Spleen (tissue), 11 donors: ENCODE results near the gene RAB3B. TPM values are rescaled to one million over a fixed set of nuclear protein-coding genes. Genes with fewer than 3 reads are reported as not detected.

Source experiments
- DNase-seq: peaks from one replicate; pipeline ENCODE4 v3.0.0-alpha.2; 2020
- H3K27ac ChIP-seq, 8 donors: fragments of 200-600 bp; sonication (generic) in 7 of 8; 1 replicate in 4 of 8; 2 replicates in 4 of 8; pipeline versions ENCODE4 v1.5.0 to v1.8.0; 2016 to 2021; ENCODE audit warnings: inconsistent platforms in 4 of 8, mild to moderate bottlenecking in 4 of 8, moderate library complexity in 1 of 8
- H3K27me3 ChIP-seq, 7 donors: fragments of 200-600 bp; sonication (generic) in 6 of 7; replicated peaks in 1 of 7; 1 replicate in 4 of 7; 2 replicates in 3 of 7; pipeline versions ENCODE4 v1.5.0 to v1.8.0; 2016 to 2021; ENCODE audit warnings: inconsistent platforms in 3 of 7, mild to moderate bottlenecking in 1 of 7
- H3K36me3 ChIP-seq, 6 donors: fragments of 200-600 bp; sonication (generic) in 5 of 6; 1 replicate in 4 of 6; 2 replicates in 2 of 6; pipeline versions ENCODE4 v1.5.0 to v1.8.0; 2016 to 2021; ENCODE audit warnings: inconsistent platforms in 2 of 6
- H3K4me1 ChIP-seq, 6 donors: fragments of 200-600 bp; sonication (generic) in 5 of 6; 1 replicate in 3 of 6; 2 replicates in 3 of 6; pipeline versions ENCODE4 v1.5.0 to v1.8.0; 2016 to 2021; ENCODE audit warnings: inconsistent platforms in 3 of 6
- H3K4me3 ChIP-seq, 8 donors: fragments of 200-600 bp; sonication (generic) in 7 of 8; 1 replicate in 4 of 8; 2 replicates in 4 of 8; pipeline versions ENCODE4 v1.5.0 to v1.8.0; 2016 to 2021; ENCODE audit warnings: inconsistent platforms in 4 of 8, mild to moderate bottlenecking in 4 of 8, moderate library complexity in 2 of 8
- H3K9me3 ChIP-seq, 8 donors: fragments of 200-600 bp; sonication (generic) in 7 of 8; 1 replicate in 4 of 8; 2 replicates in 4 of 8; pipeline versions ENCODE4 v1.5.0 to v1.8.0; 2016 to 2021; ENCODE audit warnings: inconsistent platforms in 4 of 8
- POLR2A ChIP-seq, 3 donors: fragments of 450-650 bp; IDR thresholded peaks; one replicate each; pipeline ENCODE4 v1.5.1; 2017; ENCODE audit warnings: antibody characterized with exemption in 3 of 3, mild to moderate bottlenecking in 1 of 3
- POLR2AphosphoS5 ChIP-seq, 3 donors: sonication (generic); formaldehyde crosslinking; IDR thresholded peaks; one replicate each; pipeline ENCODE4 v1.5.1; 2017; ENCODE audit warnings: antibody characterized with exemption in 3 of 3
- WGBS, 5 donors: extraction: QIAGEN DNeasy Blood & Tissue Kit in 3 of 5; methylation state at CpG; one replicate each; pipeline versions ENCODE4 v1.1.5 to v1.1.7; 2013 to 2018; 5-methylcytosine and 5-hydroxymethylcytosine counted together
- intact Hi-C: fragments of 100-400 bp; cut with DNase I; formaldehyde crosslinking; loops from one replicate; pipeline ENCODE4 v1.15.0; 2023; ENCODE audit warnings: low total_unique reads
- polyA plus RNA-seq, 3 donors: library from polyadenylated mRNA; stranded (reverse); fragments of 200-250 nt; gene quantifications; one replicate each; pipeline ENCODE4 v1.2.1, GENCODE V29; 2013
- small RNA-seq, 4 donors: library from RNA; depleted of rRNA; stranded (forward); fragments of <200 nt; gene quantifications; one replicate each; pipeline ENCODE3, GENCODE V24; 2016
- total RNA-seq, 7 donors: library from RNA; depleted of rRNA in 3 of 7; stranded (reverse); fragments of >200 nt in 3 of 7; fragmentation: NEBNext Ultra II Directional in 4 of 7; extraction: Animal tissue kit (Norgen Biotek cat#: 25700) in 4 of 7; gene quantifications; one replicate each; pipeline versions ENCODE4 v1.1.0 to v1.2.1, GENCODE V29; 2016 to 2021
- TF ChIP-seq, protein P1 (sequence below), 11 experiments: fragments of 200-600 bp in 7 of 11; fragments of 450-650 bp in 4 of 11; sonication (generic) in 4 of 11; IDR thresholded peaks in 8 of 11; conservative IDR thresholded peaks in 3 of 11; 1 replicate in 7 of 11; 2 replicates in 4 of 11; pipeline versions ENCODE4 v1.4.0 to v1.8.0; 2016 to 2021; ENCODE audit warnings: antibody characterized with exemption in 11 of 11, inconsistent platforms in 4 of 11, mild to moderate bottlenecking in 1 of 11
- donor health status: healthy with polysubstance abuse.
- donor health status: DM: no; HTN: no; CAD: no; lungs with moderate emphysema.
- donor health status: DM: no; HTN: no; CAD: no.
- donor health status: Bipolar disorder and iron deficiency.
- donor health status: healthy.
- donor health status: DM: no; HTN: no; CAD: no.
- donor health status: DM: yes; HTN: yes; CAD: no.

Gene RAB3B
- total and polyA plus RNA-seq, 10 donors = 0.02 to 0.32 (median 0.13) TPM; not detected in 2

DNA sequence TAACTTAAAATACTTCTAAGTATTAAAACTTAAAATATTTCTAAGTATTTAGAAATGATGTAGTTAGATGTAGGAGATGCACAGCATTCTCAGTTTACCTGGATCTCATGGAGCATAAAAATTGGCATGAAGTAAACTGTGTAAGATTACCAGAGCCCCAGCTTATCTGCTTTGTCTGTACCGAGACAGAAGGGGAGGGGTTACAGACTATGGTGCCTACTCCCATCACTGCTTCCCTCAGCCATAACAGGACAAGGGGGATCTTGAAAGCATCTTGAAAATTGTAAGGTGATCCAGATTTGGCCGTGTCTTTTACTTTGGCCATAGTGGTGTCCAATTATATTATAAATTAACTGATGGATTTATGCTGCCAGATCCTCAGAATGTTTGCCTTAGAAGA is 130.8 kb downstream of the RAB3B start:
- Histone ChIP-seq H3K27me3 (no peaks in the 10 kb centered on the region), H3K27ac (no peak overlapping the region), H3K4me3 (no peak overlapping the region), H3K9me3 (no peaks in the 10 kb centered on the region), H3K4me1 (peaks cover 0 to 37% (median 14%) of the 10 kb centered on the region in 6 donors), H3K36me3 (peaks cover 0 to 39% (median 4%) of the 10 kb centered on the region in 6 donors)
- WGBS, 5 donors = 77 to 97% (median 92%) methylated on average over 2 of the region's 2 CpGs
- intact Hi-C loops = no loop called here
- no peak for DNase-seq
- no peak for TF ChIP-seq POLR2A (IDR thresholded peaks at IDR 0.05)
- TF ChIP-seq, protein P1, sequence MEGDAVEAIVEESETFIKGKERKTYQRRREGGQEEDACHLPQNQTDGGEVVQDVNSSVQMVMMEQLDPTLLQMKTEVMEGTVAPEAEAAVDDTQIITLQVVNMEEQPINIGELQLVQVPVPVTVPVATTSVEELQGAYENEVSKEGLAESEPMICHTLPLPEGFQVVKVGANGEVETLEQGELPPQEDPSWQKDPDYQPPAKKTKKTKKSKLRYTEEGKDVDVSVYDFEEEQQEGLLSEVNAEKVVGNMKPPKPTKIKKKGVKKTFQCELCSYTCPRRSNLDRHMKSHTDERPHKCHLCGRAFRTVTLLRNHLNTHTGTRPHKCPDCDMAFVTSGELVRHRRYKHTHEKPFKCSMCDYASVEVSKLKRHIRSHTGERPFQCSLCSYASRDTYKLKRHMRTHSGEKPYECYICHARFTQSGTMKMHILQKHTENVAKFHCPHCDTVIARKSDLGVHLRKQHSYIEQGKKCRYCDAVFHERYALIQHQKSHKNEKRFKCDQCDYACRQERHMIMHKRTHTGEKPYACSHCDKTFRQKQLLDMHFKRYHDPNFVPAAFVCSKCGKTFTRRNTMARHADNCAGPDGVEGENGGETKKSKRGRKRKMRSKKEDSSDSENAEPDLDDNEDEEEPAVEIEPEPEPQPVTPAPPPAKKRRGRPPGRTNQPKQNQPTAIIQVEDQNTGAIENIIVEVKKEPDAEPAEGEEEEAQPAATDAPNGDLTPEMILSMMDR (IDR thresholded peaks at IDR 0.05 in 8 of 11, conservative IDR thresholded peaks at IDR 0.05 in 3 of 11) = no peak
- no peak for TF ChIP-seq POLR2AphosphoS5 (IDR thresholded peaks at IDR 0.05)

DNA sequence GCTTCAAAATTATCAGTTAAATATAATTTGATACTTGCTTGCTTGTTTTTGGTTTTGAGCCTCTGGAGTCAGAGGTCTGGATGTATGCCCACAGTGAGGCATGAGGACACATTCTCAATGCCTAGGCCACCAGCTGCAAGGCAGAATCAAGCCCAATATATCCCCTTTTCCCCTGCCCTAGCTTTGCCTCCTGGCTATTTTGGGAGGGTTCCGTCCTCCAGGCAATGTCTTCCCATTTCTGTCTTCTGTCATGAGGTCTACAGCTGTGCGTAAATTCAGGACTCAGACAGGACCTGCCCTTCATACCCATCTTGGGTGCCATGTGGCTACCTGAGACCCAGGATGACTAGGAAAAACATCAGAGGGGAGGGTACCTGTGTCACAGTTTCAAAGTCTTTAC is 131.2 kb downstream of the RAB3B start:
- Histone ChIP-seq H3K4me1 (peaks cover 0 to 33% (median 13%) of the 10 kb centered on the region in 6 donors), H3K9me3 (no peaks in the 10 kb centered on the region), H3K27ac (no peak overlapping the region), H3K27me3 (no peaks in the 10 kb centered on the region), H3K4me3 (no peak overlapping the region), H3K36me3 (peaks cover 0 to 39% (median 6%) of the 10 kb centered on the region in 6 donors)
- 96 to 99% (median 98%) methylated on average over 2 of the region's 2 CpGs for WGBS, 5 donors
- no peak for DNase-seq
- intact Hi-C loops = no loop called here
- no peak for TF ChIP-seq POLR2A (IDR thresholded peaks at IDR 0.05)
- no peak for TF ChIP-seq POLR2AphosphoS5 (IDR thresholded peaks at IDR 0.05)
- TF ChIP-seq, protein P1 (IDR thresholded peaks at IDR 0.05 in 8 of 11, conservative IDR thresholded peaks at IDR 0.05 in 3 of 11) = no peak

DNA sequence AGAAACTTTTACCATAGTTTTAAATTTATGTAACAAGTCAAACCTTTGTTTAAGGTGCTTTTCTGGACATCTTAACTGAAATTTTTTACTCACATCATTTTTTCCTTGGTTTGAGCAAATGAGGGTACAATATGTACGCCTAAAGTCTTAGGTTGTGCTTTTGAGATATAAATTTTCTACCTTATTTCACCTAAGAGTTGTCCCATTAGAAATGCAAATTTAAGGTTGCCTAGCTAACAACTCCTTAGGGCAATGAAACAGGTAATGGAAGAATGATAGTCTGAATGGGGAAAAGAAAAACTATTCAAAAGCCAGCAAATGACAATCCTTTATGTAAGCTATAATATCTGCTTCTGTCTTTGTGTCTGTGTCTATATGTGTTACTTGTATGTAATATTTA is 131.6 kb downstream of the RAB3B start:
- no peak for DNase-seq
- no peak overlapping the region for H3K27ac ChIP-seq
- peaks cover 0 to 42% (median 8%) of the 10 kb centered on the region in 6 donors for H3K36me3 ChIP-seq
- WGBS, 5 donors = 84 to 96% (median 95%) methylated on average over 1 of the region's 1 CpG
- TF ChIP-seq POLR2AphosphoS5 (IDR thresholded peaks at IDR 0.05) = no peak
- no peak for TF ChIP-seq POLR2A (IDR thresholded peaks at IDR 0.05)
- TF ChIP-seq, protein P1 (IDR thresholded peaks at IDR 0.05 in 8 of 11, conservative IDR thresholded peaks at IDR 0.05 in 3 of 11) = no peak
- intact Hi-C loops = no loop called here
- H3K4me3 ChIP-seq = no peak overlapping the region
- H3K27me3 ChIP-seq = no peaks in the 10 kb centered on the region
- H3K4me1 ChIP-seq = peaks cover 0 to 28% (median 10%) of the 10 kb centered on the region in 6 donors
- no peaks in the 10 kb centered on the region for H3K9me3 ChIP-seq

Small RNA genes within 50 kb of the gene (small RNA-seq; reads per million reads assigned to genes)
- 0 reads per million in 4 donors for gene RN7SL290P
- 0 to 0.35 (median 0.22) reads per million in 4 donors for gene RNA5SP48

Other genes starting within 250 kb of the RAB3B start
- 100 to 1,000 TPM; 105 to 189 (median 132) TPM for gene NRDC, start 112.0 kb downstream of the RAB3B start, total RNA-seq
- gene NRDC, start 112.0 kb downstream of the RAB3B start, polyA plus RNA-seq = 10 to 100 TPM; 61.3 to 85.5 (median 75.2) TPM
- gene KTI12, start 43.1 kb upstream of the RAB3B start, total RNA-seq = 10 to 100 TPM in 3 of 7 donors, 1 to 10 TPM in 4; 7.4 to 15.7 (median 9.5) TPM
- 10 to 100 TPM in 2 of 3 donors, 1 to 10 TPM in 1; 9.4 to 14.5 (median 12.0) TPM for gene KTI12, start 43.1 kb upstream of the RAB3B start, polyA plus RNA-seq
- 10 to 100 TPM; 40.1 to 49.5 (median 44.2) TPM for gene TXNDC12, start 64.5 kb upstream of the RAB3B start, total RNA-seq
- gene TXNDC12, start 64.5 kb upstream of the RAB3B start, polyA plus RNA-seq = 10 to 100 TPM; 10.3 to 18.1 (median 17.7) TPM
- gene BTF3L4, start 65.6 kb upstream of the RAB3B start, total RNA-seq = 10 to 100 TPM; 30.0 to 48.6 (median 37.0) TPM
- gene BTF3L4, start 65.6 kb upstream of the RAB3B start, polyA plus RNA-seq = 10 to 100 TPM; 29.5 to 40.2 (median 37.2) TPM
- 10 to 100 TPM in 4 of 7 donors, 1 to 10 TPM in 3; 7.2 to 16.7 (median 10.6) TPM for gene ZFYVE9, start 151.4 kb upstream of the RAB3B start, total RNA-seq
- gene ZFYVE9, start 151.4 kb upstream of the RAB3B start, polyA plus RNA-seq = 1 to 10 TPM in 1 of 3 donors, under 1 TPM in 2; 0.72 to 2.2 (median 0.88) TPM